ENCODE results near the gene SLC2A4RG. TPM values are rescaled to one million over a fixed set of nuclear protein-coding genes. Genes with fewer than 3 reads are reported as not detected.

Gene SLC2A4RG, protein sequence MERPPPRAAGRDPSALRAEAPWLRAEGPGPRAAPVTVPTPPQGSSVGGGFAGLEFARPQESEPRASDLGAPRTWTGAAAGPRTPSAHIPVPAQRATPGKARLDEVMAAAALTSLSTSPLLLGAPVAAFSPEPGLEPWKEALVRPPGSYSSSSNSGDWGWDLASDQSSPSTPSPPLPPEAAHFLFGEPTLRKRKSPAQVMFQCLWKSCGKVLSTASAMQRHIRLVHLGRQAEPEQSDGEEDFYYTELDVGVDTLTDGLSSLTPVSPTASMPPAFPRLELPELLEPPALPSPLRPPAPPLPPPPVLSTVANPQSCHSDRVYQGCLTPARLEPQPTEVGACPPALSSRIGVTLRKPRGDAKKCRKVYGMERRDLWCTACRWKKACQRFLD
- total RNA-seq: 10 to 100 TPM; 41.4 to 67.1 (median 52.7) TPM

DNA sequence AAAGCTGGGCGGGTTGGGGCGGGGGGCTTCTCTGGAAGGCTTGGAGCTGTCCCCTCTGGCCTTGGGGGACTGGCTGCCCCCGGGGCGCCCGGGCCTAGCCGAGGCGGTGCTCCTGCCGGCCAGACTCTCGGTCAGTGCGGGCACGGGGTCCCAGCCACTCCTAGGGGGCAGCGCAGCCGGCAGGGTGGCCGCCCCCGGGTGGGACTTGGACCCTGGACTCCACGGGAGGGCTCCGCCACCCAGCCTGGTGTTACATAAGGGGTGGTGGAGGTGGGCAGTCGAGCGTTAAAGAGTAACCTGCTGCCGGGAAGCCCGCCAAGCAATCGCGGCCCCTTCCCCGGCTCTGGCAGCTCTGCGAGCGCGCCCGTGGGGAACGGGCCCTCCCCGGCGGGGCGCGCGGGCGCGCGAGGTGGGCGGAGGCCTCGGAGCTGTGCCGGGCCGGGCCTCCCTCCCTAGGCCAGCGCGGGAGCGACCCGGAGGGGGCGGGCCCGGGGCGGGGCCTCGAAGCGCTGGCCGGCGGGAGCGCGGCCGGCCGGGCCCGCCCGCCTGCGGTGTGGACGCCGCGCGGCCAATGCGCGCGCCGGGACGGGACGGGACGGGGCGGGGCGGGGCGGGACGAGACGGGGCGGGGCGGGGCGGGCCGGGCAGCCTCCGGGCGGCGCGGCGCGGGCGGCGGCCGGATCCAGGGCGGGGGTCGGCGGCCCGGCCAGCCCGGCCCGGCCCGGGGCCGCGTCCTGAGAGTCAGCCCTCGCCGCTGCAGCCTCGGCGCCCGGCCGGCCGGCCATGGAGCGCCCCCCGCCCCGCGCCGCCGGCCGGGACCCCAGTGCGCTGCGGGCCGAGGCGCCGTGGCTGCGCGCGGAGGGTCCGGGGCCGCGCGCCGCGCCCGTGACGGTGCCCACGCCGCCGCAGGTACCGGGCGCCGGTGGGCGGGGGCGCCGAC lies at the start of gene SLC2A4RG:
Gene SLC2A4RG (plus strand): TSS at position 647 of the 940 bp plus-strand sequence. CDS start 137 bp downstream, at position 784.
- H3K4me1 ChIP-seq: peaks cover 39 to 64% (median 53%) of the 10 kb centered on the region in 4 donors
- peak within 1 kb of the TSS; percentile 89 to 99 (median 96) for H3K27ac ChIP-seq (replicated peaks in 1 of 4)
- DNase-seq (ENCODE audit: extremely low spot score): no peak
- no peaks in the 10 kb centered on the region for H3K9me3 ChIP-seq
- intact Hi-C loops (cut with DNase I): no loop called here
- 0% methylated on average over 6 of the region's 136 CpGs for WGBS
- peak within 1 kb of the TSS; percentile 74 to 87 (median 78) for H3K4me3 ChIP-seq
- no peaks in the 10 kb centered on the region for H3K27me3 ChIP-seq
- no peak for TF ChIP-seq EP300 (IDR thresholded peaks at IDR 0.05)
- TF ChIP-seq POLR2A (IDR thresholded peaks at IDR 0.05; ENCODE audit: low read depth): no peak
- peak in 1 of 2 donors; percentile 4 for TF ChIP-seq POLR2AphosphoS5 (IDR thresholded peaks at IDR 0.05)
- TF ChIP-seq, protein P1, sequence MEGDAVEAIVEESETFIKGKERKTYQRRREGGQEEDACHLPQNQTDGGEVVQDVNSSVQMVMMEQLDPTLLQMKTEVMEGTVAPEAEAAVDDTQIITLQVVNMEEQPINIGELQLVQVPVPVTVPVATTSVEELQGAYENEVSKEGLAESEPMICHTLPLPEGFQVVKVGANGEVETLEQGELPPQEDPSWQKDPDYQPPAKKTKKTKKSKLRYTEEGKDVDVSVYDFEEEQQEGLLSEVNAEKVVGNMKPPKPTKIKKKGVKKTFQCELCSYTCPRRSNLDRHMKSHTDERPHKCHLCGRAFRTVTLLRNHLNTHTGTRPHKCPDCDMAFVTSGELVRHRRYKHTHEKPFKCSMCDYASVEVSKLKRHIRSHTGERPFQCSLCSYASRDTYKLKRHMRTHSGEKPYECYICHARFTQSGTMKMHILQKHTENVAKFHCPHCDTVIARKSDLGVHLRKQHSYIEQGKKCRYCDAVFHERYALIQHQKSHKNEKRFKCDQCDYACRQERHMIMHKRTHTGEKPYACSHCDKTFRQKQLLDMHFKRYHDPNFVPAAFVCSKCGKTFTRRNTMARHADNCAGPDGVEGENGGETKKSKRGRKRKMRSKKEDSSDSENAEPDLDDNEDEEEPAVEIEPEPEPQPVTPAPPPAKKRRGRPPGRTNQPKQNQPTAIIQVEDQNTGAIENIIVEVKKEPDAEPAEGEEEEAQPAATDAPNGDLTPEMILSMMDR (IDR thresholded peaks at IDR 0.05): no peak
- H3K36me3 ChIP-seq: peaks cover 24 to 52% (median 46%) of the 10 kb centered on the region in 4 donors

DNA sequence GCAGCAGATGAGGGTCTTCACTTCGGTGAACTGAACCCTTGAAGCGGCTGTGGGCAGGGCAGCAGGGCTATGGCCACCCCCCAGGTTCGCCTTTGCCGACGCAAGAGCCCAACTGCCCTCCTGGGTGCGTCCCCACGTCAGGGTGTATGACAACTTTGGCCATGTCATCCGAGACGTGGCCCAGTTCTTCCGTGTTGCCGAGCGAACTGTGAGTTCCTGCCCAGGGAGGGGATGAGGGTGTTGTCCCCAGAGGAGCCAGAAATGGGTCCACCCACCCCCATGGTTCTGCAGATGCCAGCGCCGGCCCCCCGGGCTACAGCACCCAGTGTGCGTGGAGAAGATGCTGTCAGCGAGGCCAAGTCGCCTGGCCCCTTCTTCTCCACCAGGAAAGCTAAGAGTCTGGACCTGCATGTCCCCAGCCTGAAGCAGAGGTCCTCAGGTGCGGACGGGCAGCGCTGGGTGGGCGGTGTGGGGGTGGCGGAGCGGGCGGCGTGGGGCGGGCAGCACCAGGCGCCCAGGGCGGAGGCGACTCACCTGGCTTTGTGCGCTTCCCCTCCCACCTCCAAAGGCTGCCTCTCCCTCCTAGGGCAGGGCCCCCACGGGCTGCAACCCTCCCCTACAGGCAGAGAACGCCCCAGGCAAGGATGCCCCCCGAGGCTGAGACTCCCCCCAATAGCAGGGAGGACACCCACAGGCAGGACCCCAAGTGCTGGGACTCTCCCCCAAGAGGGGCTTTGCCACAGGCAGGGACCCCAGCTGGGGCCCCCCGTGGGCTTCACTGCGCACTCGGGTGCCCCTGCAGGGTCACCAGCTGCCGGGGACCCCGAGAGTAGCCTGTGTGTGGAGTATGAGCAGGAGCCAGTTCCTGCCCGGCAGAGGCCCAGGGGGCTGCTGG lies 49.3 kb upstream of the SLC2A4RG start:
- Histone ChIP-seq H3K27me3 (no peaks in the 10 kb centered on the region), H3K36me3 (peaks cover 7 to 30% (median 24%) of the 10 kb centered on the region in 4 donors), H3K27ac (replicated peaks in 1 of 4) (peak overlapping the region in 1 of 4 donors; percentile 32), H3K9me3 (no peaks in the 10 kb centered on the region), H3K4me3 (no peak overlapping the region), H3K4me1 (peaks cover 43 to 66% (median 62%) of the 10 kb centered on the region in 4 donors)
- WGBS: 85% methylated on average over 16 of the region's 40 CpGs
- intact Hi-C loops (cut with DNase I): no loop called here
- no peak for TF ChIP-seq POLR2A (IDR thresholded peaks at IDR 0.05; ENCODE audit: low read depth)
- no peak for TF ChIP-seq EP300 (IDR thresholded peaks at IDR 0.05)
- TF ChIP-seq POLR2AphosphoS5 (IDR thresholded peaks at IDR 0.05): peak in 1 of 2 donors; percentile 7
- TF ChIP-seq, protein P1 (IDR thresholded peaks at IDR 0.05): no peak
- no peak for DNase-seq (ENCODE audit: extremely low spot score)

DNA sequence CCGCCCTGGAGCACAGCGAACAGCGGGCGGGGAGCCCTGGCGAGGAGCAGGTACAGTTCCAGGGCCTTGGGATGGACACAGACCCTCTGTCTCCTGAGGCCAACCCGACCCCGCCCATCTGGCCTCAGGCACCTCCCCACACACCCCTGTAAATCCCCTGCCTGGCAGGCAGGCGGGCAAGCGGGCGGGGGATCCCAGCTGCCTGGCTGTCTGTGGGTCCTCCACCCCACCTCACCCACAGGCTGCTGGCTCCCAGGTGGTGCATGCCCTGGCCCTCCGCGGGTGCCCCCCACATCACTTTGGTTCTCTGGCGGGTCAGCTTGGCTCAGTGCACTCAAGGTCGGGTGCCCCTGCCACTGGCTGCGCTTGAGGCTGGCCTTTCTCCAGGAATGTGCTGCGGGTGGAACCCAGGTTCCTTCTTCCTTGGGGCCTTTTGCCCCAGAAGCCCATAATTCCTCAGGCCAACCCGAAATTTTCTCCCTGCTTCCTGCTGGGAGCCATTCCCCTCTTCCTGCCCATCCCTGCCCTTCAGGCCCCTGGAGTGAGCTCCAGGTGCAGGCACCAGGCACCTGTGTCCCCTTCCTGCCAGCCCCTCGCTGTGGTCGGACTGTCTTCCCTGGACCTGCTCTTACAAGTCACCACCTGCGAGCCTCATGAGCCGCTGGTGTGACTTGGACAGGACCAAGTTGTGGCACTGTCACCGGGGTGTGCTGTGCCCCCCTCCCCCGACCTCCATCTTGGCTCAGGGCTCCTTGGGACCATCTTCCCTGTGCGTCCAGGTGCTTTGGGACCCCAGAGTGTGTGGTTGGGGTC lies 48.5 kb upstream of the SLC2A4RG start:
- Histone ChIP-seq H3K27ac (replicated peaks in 1 of 4) (peak overlapping the region in 3 of 4 donors; percentile 32 to 55 (median 42)), H3K4me1 (peaks cover 43 to 66% (median 60%) of the 10 kb centered on the region in 4 donors), H3K4me3 (no peak overlapping the region), H3K9me3 (no peaks in the 10 kb centered on the region), H3K27me3 (no peaks in the 10 kb centered on the region), H3K36me3 (peaks cover 7 to 38% (median 32%) of the 10 kb centered on the region in 4 donors)
- 87% methylated on average over 12 of the region's 24 CpGs for WGBS
- peak in 1 of 2 donors; percentile 10 for TF ChIP-seq POLR2AphosphoS5 (IDR thresholded peaks at IDR 0.05)
- TF ChIP-seq POLR2A (IDR thresholded peaks at IDR 0.05; ENCODE audit: low read depth): no peak
- intact Hi-C loops (cut with DNase I): no loop called here
- no peak for DNase-seq (ENCODE audit: extremely low spot score)

DNA sequence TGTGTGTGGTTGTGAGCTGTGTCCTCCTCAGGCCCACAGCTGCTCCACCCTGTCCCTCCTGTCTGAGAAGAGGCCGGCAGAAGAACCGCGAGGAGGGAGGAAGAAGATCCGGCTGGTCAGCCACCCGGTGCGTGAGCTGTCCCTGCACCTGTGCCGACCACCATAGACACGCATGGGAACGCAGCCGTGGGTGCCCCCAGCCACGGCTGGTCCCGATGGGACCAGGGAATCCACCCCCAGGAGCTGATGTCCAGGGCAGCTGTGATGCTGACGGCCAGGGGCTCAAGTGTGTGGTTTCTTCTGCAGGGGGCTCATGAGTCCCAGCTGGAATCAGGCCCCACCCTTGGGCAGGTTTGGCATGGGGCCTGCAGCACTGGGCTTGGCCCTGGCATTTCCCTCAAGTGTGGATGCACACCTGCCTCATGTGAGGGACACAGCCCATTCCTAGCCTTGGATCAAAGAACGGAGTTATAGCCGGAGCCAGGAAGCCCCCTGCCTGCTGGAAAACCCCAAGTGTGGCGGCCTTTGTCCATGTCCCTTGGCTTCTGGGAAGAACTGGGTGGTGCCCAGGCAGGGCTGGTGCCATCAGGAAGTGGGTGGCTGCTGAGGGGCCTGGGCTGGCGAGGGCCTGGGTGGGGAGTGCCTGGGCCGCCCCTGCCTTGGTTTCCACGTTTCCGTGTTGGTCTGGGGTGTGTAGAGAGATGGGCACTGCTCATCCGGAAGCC lies 47.7 kb upstream of the SLC2A4RG start:
- Histone ChIP-seq H3K4me1 (peaks cover 43 to 66% (median 60%) of the 10 kb centered on the region in 4 donors), H3K27me3 (no peaks in the 10 kb centered on the region), H3K9me3 (no peaks in the 10 kb centered on the region), H3K36me3 (peaks cover 7 to 45% (median 32%) of the 10 kb centered on the region in 4 donors), H3K27ac (replicated peaks in 1 of 4) (peak overlapping the region in 3 of 4 donors; percentile 32 to 55 (median 42)), H3K4me3 (no peak overlapping the region)
- WGBS: 83% methylated on average over 16 of the region's 21 CpGs
- intact Hi-C loops (cut with DNase I): no loop called here
- TF ChIP-seq EP300 (IDR thresholded peaks at IDR 0.05) (no peak), POLR2AphosphoS5 (IDR thresholded peaks at IDR 0.05) (no peak), POLR2A (IDR thresholded peaks at IDR 0.05; ENCODE audit: low read depth) (no peak)
- TF ChIP-seq, protein P1 (IDR thresholded peaks at IDR 0.05): no peak
- no peak for DNase-seq (ENCODE audit: extremely low spot score)
